GM19452 (cell line): ENCODE data around the gene PPP5C.
"Not testable (repeated sequence)": the region's sequence is repeated elsewhere in the genome, so short reads cannot be mapped to it uniquely, and the experiment has no call there.

Experiments used
- ATAC-seq: cut with Tn5 transposase; IDR thresholded peaks from one replicate; pipeline ENCODE4 v1.9.1; 2021; ENCODE audit not compliant: unreplicated experiment

PPP5C gene

GRCh38 chr19:46346821-46347571 lies at the start of gene PPP5C:
TSS of gene PPP5C (plus strand) at chr19:46347087. CDS start at chr19:46347097, 10 bp downstream.
- peak; percentile 49 for ATAC-seq

- no peak for ATAC-seq
Measured at GRCh38 chr19:46297700-46298478, 49.0 kb upstream of the PPP5C start.

GRCh38 chr19:46298479-46299003 lies 48.3 kb upstream of the PPP5C start:
- ATAC-seq = no peak

- no peak for ATAC-seq
Measured at GRCh38 chr19:46299004-46299509, 47.8 kb upstream of the PPP5C start.

GRCh38 chr19:46299695-46300094 lies 47.2 kb upstream of the PPP5C start:
- no peak for ATAC-seq

GRCh38 chr19:46303322-46303690 lies 43.6 kb upstream of the PPP5C start:
- ATAC-seq = no peak

GRCh38 chr19:46303691-46304397 lies 43.0 kb upstream of the PPP5C start:
- ATAC-seq = no peak

- ATAC-seq = no peak
Measured at GRCh38 chr19:46306501-46306900, 40.4 kb upstream of the PPP5C start.

- no peak for ATAC-seq
Measured at GRCh38 chr19:46308510-46308909, 38.4 kb upstream of the PPP5C start.

- ATAC-seq = no peak
Measured at GRCh38 chr19:46309056-46309455, 37.8 kb upstream of the PPP5C start.

GRCh38 chr19:46311444-46311843 lies 35.4 kb upstream of the PPP5C start:
- ATAC-seq = no peak

- not testable (repeated sequence) for ATAC-seq
Measured at GRCh38 chr19:46313540-46314469, 33.1 kb upstream of the PPP5C start.

- ATAC-seq = no peak
Measured at GRCh38 chr19:46317339-46317738, 29.5 kb upstream of the PPP5C start.

GRCh38 chr19:46319613-46320012 lies 27.3 kb upstream of the PPP5C start:
- ATAC-seq = no peak

- ATAC-seq = no peak
Measured at GRCh38 chr19:46320559-46320958, 26.3 kb upstream of the PPP5C start.

- ATAC-seq = no peak
Measured at GRCh38 chr19:46321653-46322052, 25.2 kb upstream of the PPP5C start.

GRCh38 chr19:46323227-46323626 lies 23.7 kb upstream of the PPP5C start:
- not testable (repeated sequence) for ATAC-seq

GRCh38 chr19:46324277-46324676 lies 22.6 kb upstream of the PPP5C start:
- no peak for ATAC-seq

- no peak for ATAC-seq
Measured at GRCh38 chr19:46326608-46327007, 20.3 kb upstream of the PPP5C start.

- ATAC-seq = no peak
Measured at GRCh38 chr19:46328079-46328478, 18.8 kb upstream of the PPP5C start.
